ENCODE results near the gene ABHD2. TPM values are rescaled to one million over a fixed set of nuclear protein-coding genes. Genes with fewer than 3 reads are reported as not detected.

Gene ABHD2
- total RNA-seq, 1 donor from 2014 or later, result 53.1 TPM

GRCh38 chr15:89089316-89090230 is 1.3 kb downstream of the ABHD2 start:
- Mint-ChIP-seq H3K27me3 (no peaks in the 10 kb centered on the region), H3K9me3 (ENCODE audit: low read depth) (no peaks in the 10 kb centered on the region), H3K4me1 (ENCODE audit: low read depth) (peaks cover 11% of the 10 kb centered on the region), H3K4me3 (ENCODE audit: low read depth) (peak overlapping the region; percentile 7), H3K36me3 (ENCODE audit: insufficient read depth) (peaks cover 2% of the 10 kb centered on the region), H3K27ac (no peak overlapping the region)
- TF ChIP-seq CTCF (IDR thresholded peaks at IDR 0.05; ENCODE audit: unreplicated experiment), result no peak
- DNase-seq (ENCODE audit: low spot score, unreplicated experiment), result no peak

- DNase-seq (ENCODE audit: low spot score, unreplicated experiment), result no peak
- Mint-ChIP-seq H3K36me3 (ENCODE audit: insufficient read depth) (peaks cover 2% of the 10 kb centered on the region), H3K27ac (no peak overlapping the region), H3K4me1 (ENCODE audit: low read depth) (peaks cover 13% of the 10 kb centered on the region), H3K4me3 (ENCODE audit: low read depth) (no peak overlapping the region), H3K27me3 (no peaks in the 10 kb centered on the region), H3K9me3 (ENCODE audit: low read depth) (no peaks in the 10 kb centered on the region)
- no peak for TF ChIP-seq CTCF (IDR thresholded peaks at IDR 0.05; ENCODE audit: unreplicated experiment)
Measured at GRCh38 chr15:89090791-89091626, 2.8 kb downstream of the ABHD2 start.

- H3K4me1 Mint-ChIP-seq (ENCODE audit: low read depth), result peaks cover 18% of the 10 kb centered on the region
- no peak overlapping the region for H3K4me3 Mint-ChIP-seq (ENCODE audit: low read depth)
- no peak overlapping the region for H3K27ac Mint-ChIP-seq
- no peak for DNase-seq (ENCODE audit: low spot score, unreplicated experiment)
- peaks cover 2% of the 10 kb centered on the region for H3K36me3 Mint-ChIP-seq (ENCODE audit: insufficient read depth)
- no peaks in the 10 kb centered on the region for H3K9me3 Mint-ChIP-seq (ENCODE audit: low read depth)
- H3K27me3 Mint-ChIP-seq, result no peaks in the 10 kb centered on the region
- no peak for TF ChIP-seq CTCF (IDR thresholded peaks at IDR 0.05; ENCODE audit: unreplicated experiment)
Measured at GRCh38 chr15:89091627-89092220, 3.5 kb downstream of the ABHD2 start.

- DNase-seq (ENCODE audit: low spot score, unreplicated experiment), result no peak
- Mint-ChIP-seq H3K4me1 (ENCODE audit: low read depth) (peaks cover 32% of the 10 kb centered on the region), H3K36me3 (ENCODE audit: insufficient read depth) (peaks cover 2% of the 10 kb centered on the region), H3K4me3 (ENCODE audit: low read depth) (no peak overlapping the region), H3K27ac (no peak overlapping the region), H3K27me3 (no peaks in the 10 kb centered on the region), H3K9me3 (ENCODE audit: low read depth) (no peaks in the 10 kb centered on the region)
- no peak for TF ChIP-seq CTCF (IDR thresholded peaks at IDR 0.05; ENCODE audit: unreplicated experiment)
Measured at GRCh38 chr15:89093509-89093908, 5.3 kb downstream of the ABHD2 start.

- H3K27ac Mint-ChIP-seq, result no peak overlapping the region
- TF ChIP-seq CTCF (IDR thresholded peaks at IDR 0.05; ENCODE audit: unreplicated experiment), result no peak
- no peak for DNase-seq (ENCODE audit: low spot score, unreplicated experiment)
- no peak overlapping the region for H3K4me3 Mint-ChIP-seq (ENCODE audit: low read depth)
- peaks cover 33% of the 10 kb centered on the region for H3K4me1 Mint-ChIP-seq (ENCODE audit: low read depth)
- H3K36me3 Mint-ChIP-seq (ENCODE audit: insufficient read depth), result peaks cover 2% of the 10 kb centered on the region
- H3K9me3 Mint-ChIP-seq (ENCODE audit: low read depth), result no peaks in the 10 kb centered on the region
- no peaks in the 10 kb centered on the region for H3K27me3 Mint-ChIP-seq
Measured at GRCh38 chr15:89095073-89095472, 6.8 kb downstream of the ABHD2 start.

Data from progenitor cell of endocrine pancreas (in vitro differentiated cells).